Muscle layer of duodenum (tissue), 2 donors: ENCODE data around the gene MLLT3.

Experiments
- H3K27ac ChIP-seq: one replicate; pipeline ENCODE4 v1.7.0; 2013; ENCODE audit warnings: mild to moderate bottlenecking, low read length
- H3K27me3 ChIP-seq: one replicate; pipeline ENCODE4 v1.7.0; 2013; ENCODE audit warnings: low read depth, mild to moderate bottlenecking, control low read depth, low read length
- H3K36me3 ChIP-seq, 2 donors: one replicate each; pipeline ENCODE4 v1.7.0; 2013; ENCODE audit warnings: low read length in 2 of 2, control low read depth in 1 of 2, mild to moderate bottlenecking in 1 of 2; ENCODE audit not compliant: insufficient read depth in 2 of 2, control insufficient read depth in 1 of 2
- H3K4me1 ChIP-seq, 2 donors: one replicate each; pipeline ENCODE4 v1.7.0; 2013; ENCODE audit warnings: low read length in 2 of 2, mild to moderate bottlenecking in 2 of 2, control low read depth in 1 of 2, moderate library complexity in 1 of 2; ENCODE audit not compliant: insufficient read depth in 2 of 2, control insufficient read depth in 1 of 2
- H3K4me3 ChIP-seq, 2 donors: one replicate each; pipeline ENCODE4 v1.7.0; 2013; ENCODE audit warnings: low read length in 2 of 2, low read depth in 1 of 2, mild to moderate bottlenecking in 1 of 2
- H3K9me3 ChIP-seq, 2 donors: one replicate each; pipeline ENCODE4 v1.7.0; 2013; ENCODE audit warnings: low read length in 2 of 2, control low read depth in 1 of 2, mild to moderate bottlenecking in 1 of 2; ENCODE audit not compliant: control insufficient read depth in 1 of 2
- donor health status: healthy.

MLLT3 gene

DNA sequence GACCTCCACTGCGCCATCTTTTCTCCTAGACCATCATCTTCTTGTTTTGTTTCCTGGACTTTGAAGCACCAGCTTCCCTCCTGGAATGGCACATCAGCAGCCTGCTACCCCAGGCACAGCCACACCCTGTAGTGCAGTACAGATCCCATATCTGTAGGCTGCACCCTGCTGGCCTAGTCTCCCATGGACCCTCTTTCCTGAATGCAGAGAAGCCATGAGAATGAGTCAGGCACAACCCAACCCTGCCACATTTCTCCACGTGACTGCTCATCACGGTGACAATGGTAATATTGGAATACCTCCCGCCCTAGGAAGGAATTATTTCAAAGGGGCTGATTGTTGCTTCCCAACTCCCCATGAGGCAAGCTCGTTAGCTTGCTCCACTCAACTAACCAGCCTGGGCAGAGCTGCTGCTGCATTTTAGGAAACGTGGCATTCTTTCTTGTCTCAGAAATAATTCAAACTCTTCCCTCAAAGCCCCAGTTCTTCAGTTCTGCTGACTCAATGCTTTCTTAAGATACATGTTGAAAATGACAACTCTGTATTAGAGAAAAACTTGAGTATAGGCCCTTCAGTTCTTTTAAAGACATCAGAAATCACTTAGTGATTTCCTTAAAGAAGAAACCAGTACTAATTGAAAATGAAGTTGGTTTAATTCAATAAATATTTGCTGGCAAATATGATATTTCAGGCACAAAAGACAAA lies 328.1 kb downstream of the MLLT3 start:
- no peaks in the 10 kb centered on the region for H3K9me3 ChIP-seq
- H3K27ac ChIP-seq = no peak overlapping the region
- no peak overlapping the region for H3K4me3 ChIP-seq
- no peaks in the 10 kb centered on the region for H3K27me3 ChIP-seq
- H3K4me1 ChIP-seq = peaks cover 0 to 4% of the 10 kb centered on the region in 2 donors
- H3K36me3 ChIP-seq = no peaks in the 10 kb centered on the region

DNA sequence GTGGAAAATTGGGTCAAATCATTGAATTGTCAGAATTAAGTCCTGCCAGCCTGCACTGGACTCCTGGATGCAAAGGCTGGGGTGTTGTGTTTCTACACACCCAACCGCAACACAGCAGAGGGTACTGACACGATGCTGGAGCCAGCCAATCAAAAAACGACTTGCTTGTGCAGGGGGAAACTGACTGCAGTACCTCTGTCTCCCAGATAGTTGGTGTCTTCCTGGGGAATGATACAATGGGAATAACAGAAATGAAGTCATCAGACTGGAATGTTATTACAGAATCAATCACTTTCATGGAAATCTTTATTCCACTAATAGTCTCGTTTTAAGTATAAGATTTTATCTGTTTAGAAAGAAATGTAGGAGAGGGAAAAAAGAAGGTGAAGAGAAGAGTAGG lies 330.3 kb downstream of the MLLT3 start:
- no peak overlapping the region for H3K4me3 ChIP-seq
- no peaks in the 10 kb centered on the region for H3K9me3 ChIP-seq
- no peaks in the 10 kb centered on the region for H3K4me1 ChIP-seq
- H3K27ac ChIP-seq = no peak overlapping the region
- no peaks in the 10 kb centered on the region for H3K27me3 ChIP-seq
- H3K36me3 ChIP-seq = no peaks in the 10 kb centered on the region
